ENCODE results near the gene BRME1. TPM values are rescaled to one million over a fixed set of nuclear protein-coding genes. Genes with fewer than 3 reads are reported as not detected.

The BRME1 gene
- total RNA-seq, 4 donors from 2014 or later: 7.4 to 73.1 (median 41.2) TPM

DNA sequence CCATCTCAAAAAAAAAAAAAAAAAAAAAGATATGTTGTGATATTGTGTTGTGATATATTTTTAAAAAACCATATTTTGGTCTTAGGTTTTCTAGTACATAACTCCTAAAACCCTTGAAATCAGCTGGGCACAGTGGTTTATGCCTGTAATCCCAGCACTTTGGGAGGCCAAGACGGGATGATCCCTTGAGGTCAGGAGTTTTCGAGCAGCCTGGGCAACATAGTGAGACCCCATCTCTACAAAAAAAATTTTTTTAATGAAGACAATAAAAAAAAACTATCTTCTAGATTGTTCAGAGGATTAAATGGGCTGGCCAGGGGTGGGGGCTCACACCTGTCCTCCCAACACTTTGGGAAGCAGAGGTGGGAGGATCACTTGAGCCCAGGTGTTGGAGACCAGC lies 45.1 kb upstream of the BRME1 start:
- Histone ChIP-seq H3K27ac (no peak overlapping the region), H3K27me3 (no peaks in the 10 kb centered on the region), H3K4me1 (peaks cover 0 to 14% (median 5%) of the 10 kb centered on the region in 4 donors), H3K36me3 (peaks cover 0 to 19% (median 0%) of the 10 kb centered on the region in 3 donors), H3K9me3 (no peaks in the 10 kb centered on the region), H3K4me3 (no peak overlapping the region)
- DNase-seq: no peak
- TF ChIP-seq, protein P1, sequence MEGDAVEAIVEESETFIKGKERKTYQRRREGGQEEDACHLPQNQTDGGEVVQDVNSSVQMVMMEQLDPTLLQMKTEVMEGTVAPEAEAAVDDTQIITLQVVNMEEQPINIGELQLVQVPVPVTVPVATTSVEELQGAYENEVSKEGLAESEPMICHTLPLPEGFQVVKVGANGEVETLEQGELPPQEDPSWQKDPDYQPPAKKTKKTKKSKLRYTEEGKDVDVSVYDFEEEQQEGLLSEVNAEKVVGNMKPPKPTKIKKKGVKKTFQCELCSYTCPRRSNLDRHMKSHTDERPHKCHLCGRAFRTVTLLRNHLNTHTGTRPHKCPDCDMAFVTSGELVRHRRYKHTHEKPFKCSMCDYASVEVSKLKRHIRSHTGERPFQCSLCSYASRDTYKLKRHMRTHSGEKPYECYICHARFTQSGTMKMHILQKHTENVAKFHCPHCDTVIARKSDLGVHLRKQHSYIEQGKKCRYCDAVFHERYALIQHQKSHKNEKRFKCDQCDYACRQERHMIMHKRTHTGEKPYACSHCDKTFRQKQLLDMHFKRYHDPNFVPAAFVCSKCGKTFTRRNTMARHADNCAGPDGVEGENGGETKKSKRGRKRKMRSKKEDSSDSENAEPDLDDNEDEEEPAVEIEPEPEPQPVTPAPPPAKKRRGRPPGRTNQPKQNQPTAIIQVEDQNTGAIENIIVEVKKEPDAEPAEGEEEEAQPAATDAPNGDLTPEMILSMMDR (IDR thresholded peaks at IDR 0.05): no peak
- no peak for TF ChIP-seq POLR2A (IDR thresholded peaks at IDR 0.05)

DNA sequence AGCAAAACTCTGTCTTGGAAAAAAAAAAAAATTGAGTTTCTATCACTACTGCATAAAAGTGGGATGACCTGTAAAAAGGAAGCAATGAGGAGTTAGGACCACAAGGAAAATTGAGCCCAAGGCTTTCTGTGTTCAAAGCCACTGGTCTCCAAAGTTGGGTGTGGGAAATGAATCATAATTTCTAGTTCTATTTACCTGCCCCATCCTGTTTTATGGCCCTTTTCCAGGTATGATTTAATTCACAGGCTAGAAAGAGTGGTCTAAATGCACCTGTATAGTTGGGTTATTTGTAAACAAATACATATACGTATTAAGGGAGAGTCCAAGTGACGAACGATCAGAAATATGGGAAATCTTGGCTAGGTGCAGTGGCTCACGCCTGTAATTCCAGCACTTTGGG lies 40.5 kb upstream of the BRME1 start:
- Histone ChIP-seq H3K9me3 (no peaks in the 10 kb centered on the region), H3K27ac (no peak overlapping the region), H3K4me3 (no peak overlapping the region), H3K36me3 (no peaks in the 10 kb centered on the region), H3K4me1 (no peaks in the 10 kb centered on the region), H3K27me3 (no peaks in the 10 kb centered on the region)
- TF ChIP-seq, protein P1 (IDR thresholded peaks at IDR 0.05): no peak
- no peak for TF ChIP-seq POLR2A (IDR thresholded peaks at IDR 0.05)
- no peak for DNase-seq

DNA sequence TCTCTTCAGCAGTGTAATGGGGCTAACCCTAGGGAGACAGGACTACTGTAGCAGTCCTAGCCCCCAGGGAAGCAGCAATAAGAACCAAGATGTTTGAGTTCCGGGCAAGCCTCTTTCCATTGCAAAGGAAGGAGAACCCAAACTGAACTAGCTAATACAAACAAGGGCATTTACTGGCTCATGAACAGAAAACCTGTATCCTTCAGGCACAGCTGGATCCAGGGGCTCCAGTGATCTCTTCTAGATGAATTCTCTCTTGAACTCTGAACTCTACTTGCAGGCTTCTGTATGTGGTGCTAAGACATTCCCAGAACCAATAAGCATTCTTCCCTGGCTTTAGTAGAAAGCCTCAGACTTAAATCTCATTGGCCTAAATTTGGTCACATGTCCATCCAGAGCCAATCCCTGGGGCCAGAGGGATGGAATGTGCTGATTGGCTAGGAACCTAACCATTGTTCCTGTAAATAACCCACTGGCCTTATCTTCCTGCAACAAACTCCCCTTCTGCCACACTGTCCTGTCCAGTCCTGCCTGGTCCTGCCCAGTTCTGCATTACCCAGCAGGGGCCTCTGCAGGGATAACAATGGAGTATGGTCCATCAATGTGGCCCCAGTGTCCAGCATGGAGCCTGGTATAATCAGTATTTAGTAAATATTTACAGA lies 36.2 kb upstream of the BRME1 start:
- H3K27me3 ChIP-seq: no peaks in the 10 kb centered on the region
- DNase-seq: no peak
- H3K36me3 ChIP-seq: no peaks in the 10 kb centered on the region
- no peak overlapping the region for H3K27ac ChIP-seq
- TF ChIP-seq POLR2A (IDR thresholded peaks at IDR 0.05): no peak
- TF ChIP-seq, protein P1 (IDR thresholded peaks at IDR 0.05): no peak
- H3K4me3 ChIP-seq: no peak overlapping the region
- H3K9me3 ChIP-seq: no peaks in the 10 kb centered on the region
- no peaks in the 10 kb centered on the region for H3K4me1 ChIP-seq

DNA sequence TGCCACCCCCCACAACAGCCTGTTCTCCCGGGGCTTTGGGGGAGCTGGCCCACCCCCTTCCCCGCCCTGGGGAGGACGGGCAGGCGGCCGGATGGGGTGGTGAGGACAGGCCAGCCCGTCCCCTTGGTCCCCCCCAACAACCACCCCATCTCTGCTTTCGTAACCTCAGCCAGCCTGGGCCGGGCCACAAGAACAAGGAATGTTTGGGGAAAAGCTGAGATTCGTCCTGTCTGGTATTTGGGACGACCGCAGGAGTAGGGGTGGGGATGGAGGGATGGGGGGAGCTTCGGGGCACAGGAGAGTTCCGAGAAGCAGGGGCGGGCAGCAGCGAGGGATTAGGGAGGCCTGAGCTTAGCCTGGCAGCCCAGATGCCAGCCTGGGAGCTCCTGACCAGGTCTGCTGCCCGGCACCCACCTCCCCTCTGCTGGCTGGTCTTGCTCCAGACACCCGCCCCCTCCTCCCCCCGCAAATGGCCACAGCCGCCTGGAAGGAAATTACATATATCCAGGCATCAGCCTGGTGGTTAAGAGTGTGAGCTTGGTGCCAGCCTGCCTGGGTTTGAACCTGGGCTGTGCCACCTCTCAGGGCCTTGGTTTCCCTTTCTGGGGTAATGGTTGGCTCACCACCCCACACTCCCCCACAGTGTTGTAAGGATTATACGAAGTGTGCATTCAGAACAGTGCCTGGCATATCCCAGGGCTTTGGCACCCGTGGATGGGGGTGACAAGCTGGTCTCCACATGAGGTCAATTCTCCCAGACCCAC lies 32.6 kb upstream of the BRME1 start, which contains the start of gene PODNL1:
Gene PODNL1, minus strand, starts transcription at position 117 of the 764 bp plus-strand sequence. CDS start 236 bp downstream, outside the sequence.
- no peaks in the 10 kb centered on the region for H3K9me3 ChIP-seq
- H3K36me3 ChIP-seq: no peaks in the 10 kb centered on the region
- peak within 1 kb of the TSS in 3 of 4 donors; percentile 7 to 29 (median 15) for H3K4me3 ChIP-seq
- TF ChIP-seq, protein P1 (IDR thresholded peaks at IDR 0.05): no peak
- TF ChIP-seq POLR2A (IDR thresholded peaks at IDR 0.05): no peak
- H3K27ac ChIP-seq: no peak within 1 kb of the TSS
- DNase-seq: peak in 1 of 3 donors; percentile 50
- H3K4me1 ChIP-seq: no peaks in the 10 kb centered on the region
- no peaks in the 10 kb centered on the region for H3K27me3 ChIP-seq

DNA sequence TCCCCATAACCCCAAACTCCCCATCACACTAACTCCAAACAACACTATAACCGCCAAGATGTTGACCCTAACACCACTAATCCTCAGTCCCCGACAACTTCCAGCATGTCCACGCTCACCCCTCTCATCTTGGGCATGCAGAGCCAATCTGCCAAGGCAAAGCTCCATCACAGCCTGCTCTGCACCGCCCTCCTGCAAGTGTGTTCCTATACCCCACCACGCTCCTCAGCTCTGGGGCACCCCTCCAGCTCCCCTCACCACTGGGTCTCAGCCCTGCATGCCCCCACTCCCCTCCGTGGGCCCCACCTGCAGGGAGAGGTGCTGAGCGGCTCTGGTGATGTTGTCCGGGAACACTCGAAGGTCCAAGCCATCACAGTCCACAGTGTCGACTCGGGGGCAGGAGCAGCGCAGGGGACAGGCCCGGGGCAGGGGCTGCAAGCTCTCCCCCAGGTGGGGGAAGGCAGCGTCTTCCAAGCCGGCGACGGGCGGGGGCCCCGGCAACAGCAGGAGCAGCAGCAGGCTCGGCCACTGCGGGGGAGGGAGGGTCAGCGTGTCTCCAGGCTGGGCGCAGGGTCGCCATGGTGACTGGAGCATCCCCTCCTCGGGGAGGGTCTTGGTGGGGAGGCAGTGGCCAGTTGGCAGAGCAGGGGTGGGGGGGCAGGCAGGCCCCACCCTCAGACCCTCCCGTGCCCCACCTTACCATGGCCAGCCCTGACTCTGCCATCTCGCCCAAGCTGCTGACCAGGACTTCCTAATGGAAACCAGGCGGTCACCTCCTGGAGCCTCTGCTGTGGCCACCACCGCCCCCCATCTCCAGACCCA lies 31.8 kb upstream of the BRME1 start:
- no peaks in the 10 kb centered on the region for H3K4me1 ChIP-seq
- no peaks in the 10 kb centered on the region for H3K36me3 ChIP-seq
- H3K4me3 ChIP-seq: peak overlapping the region in 3 of 4 donors; percentile 7 to 29 (median 15)
- no peaks in the 10 kb centered on the region for H3K27me3 ChIP-seq
- no peak overlapping the region for H3K27ac ChIP-seq
- no peaks in the 10 kb centered on the region for H3K9me3 ChIP-seq
- TF ChIP-seq POLR2A (IDR thresholded peaks at IDR 0.05): no peak
- TF ChIP-seq, protein P1 (IDR thresholded peaks at IDR 0.05): no peak
- DNase-seq: no peak

Data from Peyer's patch (tissue), 4 donors.